Measurements from ENCODE around the gene MAPK1.
"Not testable (repeated sequence)": the region's sequence is repeated elsewhere in the genome, so short reads cannot be mapped to it uniquely, and the experiment has no call there.

The MAPK1 gene

GRCh38 chr22:21896951-21897513 lies 29.6 kb upstream of the MAPK1 start:
- DNase-seq (ENCODE audit: low read depth, low spot score), result no peak
- Histone ChIP-seq H3K4me3 (ENCODE audit: insufficient read length, low read depth) (no peak overlapping the region), H3K36me3 (ENCODE audit: insufficient read depth, insufficient read length, low read length) (no peaks in the 10 kb centered on the region), H3K27me3 (ENCODE audit: insufficient read depth, insufficient read length) (no peaks in the 10 kb centered on the region), H3K4me1 (ENCODE audit: insufficient read depth, insufficient read length) (no peaks in the 10 kb centered on the region), H3K9me3 (ENCODE audit: insufficient read depth, low read length) (no peaks in the 10 kb centered on the region), H3K9ac (ENCODE audit: insufficient read length, low read depth) (no peak overlapping the region)
- no peak for TF ChIP-seq YY1 (IDR thresholded peaks at IDR 0.05; ENCODE audit: insufficient read depth, insufficient read length)
- no peak for TF ChIP-seq ZNF274 (IDR thresholded peaks at IDR 0.05; ENCODE audit: low read depth, low read length)
- no peak for TF ChIP-seq SUZ12 (IDR thresholded peaks at IDR 0.05; ENCODE audit: extremely low read depth, insufficient read depth, insufficient read length)

- not testable (repeated sequence) for H3K4me1 ChIP-seq (ENCODE audit: insufficient read depth, insufficient read length); H3K9me3 ChIP-seq (ENCODE audit: insufficient read depth, low read length); DNase-seq (ENCODE audit: low read depth, low spot score); H3K4me3 ChIP-seq (ENCODE audit: insufficient read length, low read depth); H3K27me3 ChIP-seq (ENCODE audit: insufficient read depth, insufficient read length); H3K36me3 ChIP-seq (ENCODE audit: insufficient read depth, insufficient read length, low read length); H3K9ac ChIP-seq (ENCODE audit: insufficient read length, low read depth)
These were observed 28.8 kb upstream of the MAPK1 start for GRCh38 chr22:21896275-21896674.

- TF ChIP-seq YY1 (IDR thresholded peaks at IDR 0.05; ENCODE audit: insufficient read depth, insufficient read length) (no peak), SUZ12 (IDR thresholded peaks at IDR 0.05; ENCODE audit: extremely low read depth, insufficient read depth, insufficient read length) (no peak), ZNF274 (IDR thresholded peaks at IDR 0.05; ENCODE audit: low read depth, low read length) (no peak)
- H3K27me3 ChIP-seq (ENCODE audit: insufficient read depth, insufficient read length), result no peaks in the 10 kb centered on the region
- no peaks in the 10 kb centered on the region for H3K4me1 ChIP-seq (ENCODE audit: insufficient read depth, insufficient read length)
These were observed 27.4 kb upstream of the MAPK1 start for GRCh38 chr22:21894799-21895198.

DNA sequence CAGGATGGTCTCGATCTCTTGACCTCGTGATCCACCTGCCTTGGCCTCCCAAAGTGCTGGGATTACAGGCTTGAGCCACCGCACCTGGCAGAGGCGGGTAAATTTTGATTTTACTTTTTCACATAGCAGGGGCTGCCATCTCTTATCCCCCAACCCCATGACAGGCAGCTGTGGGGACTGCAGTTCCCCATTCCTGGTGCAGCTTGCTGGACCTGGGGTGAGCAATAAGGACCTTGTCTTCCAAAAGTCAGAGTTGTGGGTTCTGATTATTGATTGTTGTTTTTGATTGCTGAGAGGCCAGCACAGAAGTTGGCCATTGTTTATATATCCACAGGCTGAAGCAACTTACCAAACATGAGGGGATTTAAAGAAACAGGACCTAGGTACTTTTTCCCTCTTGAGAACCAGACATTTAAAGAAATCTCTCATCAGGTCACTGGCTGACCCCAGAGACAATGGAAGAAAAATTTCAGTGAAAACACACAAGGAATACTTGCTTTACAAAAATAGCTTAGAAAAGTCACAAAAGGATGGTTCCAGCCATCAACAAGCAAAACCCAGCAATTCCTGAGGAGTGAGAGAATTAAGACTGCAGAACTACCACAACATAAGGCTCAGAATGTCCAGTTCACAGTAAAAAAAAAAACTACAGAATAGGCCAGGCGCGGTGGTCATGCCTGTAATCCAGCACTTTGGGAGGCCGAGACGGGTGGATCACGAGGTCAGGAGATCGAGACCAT lies 22.0 kb upstream of the MAPK1 start:
- no peak for DNase-seq (ENCODE audit: low read depth, low spot score)
- no peak for TF ChIP-seq YY1 (IDR thresholded peaks at IDR 0.05; ENCODE audit: insufficient read depth, insufficient read length)
- no peak for TF ChIP-seq ZNF274 (IDR thresholded peaks at IDR 0.05; ENCODE audit: low read depth, low read length)
- no peak for TF ChIP-seq SUZ12 (IDR thresholded peaks at IDR 0.05; ENCODE audit: extremely low read depth, insufficient read depth, insufficient read length)

More at GRCh38 chr22:21894799-21895198, 27.4 kb upstream of the MAPK1 start:
- DNase-seq (ENCODE audit: low read depth, low spot score), result no peak
- Histone ChIP-seq H3K9ac (ENCODE audit: insufficient read length, low read depth) (no peak overlapping the region), H3K9me3 (ENCODE audit: insufficient read depth, low read length) (no peaks in the 10 kb centered on the region), H3K36me3 (ENCODE audit: insufficient read depth, insufficient read length, low read length) (no peaks in the 10 kb centered on the region), H3K4me3 (ENCODE audit: insufficient read length, low read depth) (no peak overlapping the region)

GRCh38 chr22:21887841-21888240 lies 20.4 kb upstream of the MAPK1 start:
- H3K4me1 ChIP-seq (ENCODE audit: insufficient read depth, insufficient read length), result no peaks in the 10 kb centered on the region
- H3K9me3 ChIP-seq (ENCODE audit: insufficient read depth, low read length), result no peaks in the 10 kb centered on the region
- TF ChIP-seq ZNF274 (IDR thresholded peaks at IDR 0.05; ENCODE audit: low read depth, low read length), result no peak
- TF ChIP-seq SUZ12 (IDR thresholded peaks at IDR 0.05; ENCODE audit: extremely low read depth, insufficient read depth, insufficient read length), result no peak
- TF ChIP-seq YY1 (IDR thresholded peaks at IDR 0.05; ENCODE audit: insufficient read depth, insufficient read length), result no peak
- no peak overlapping the region for H3K4me3 ChIP-seq (ENCODE audit: insufficient read length, low read depth)
- H3K9ac ChIP-seq (ENCODE audit: insufficient read length, low read depth), result no peak overlapping the region
- no peaks in the 10 kb centered on the region for H3K36me3 ChIP-seq (ENCODE audit: insufficient read depth, insufficient read length, low read length)
- no peaks in the 10 kb centered on the region for H3K27me3 ChIP-seq (ENCODE audit: insufficient read depth, insufficient read length)
- DNase-seq (ENCODE audit: low read depth, low spot score), result no peak

More for the DNA sequence above, 22.0 kb upstream of the MAPK1 start:
- no peaks in the 10 kb centered on the region for H3K4me1 ChIP-seq (ENCODE audit: insufficient read depth, insufficient read length)
- H3K4me3 ChIP-seq (ENCODE audit: insufficient read length, low read depth), result no peak overlapping the region
- H3K36me3 ChIP-seq (ENCODE audit: insufficient read depth, insufficient read length, low read length), result no peaks in the 10 kb centered on the region
- no peaks in the 10 kb centered on the region for H3K27me3 ChIP-seq (ENCODE audit: insufficient read depth, insufficient read length)
- no peak overlapping the region for H3K9ac ChIP-seq (ENCODE audit: insufficient read length, low read depth)
- no peaks in the 10 kb centered on the region for H3K9me3 ChIP-seq (ENCODE audit: insufficient read depth, low read length)

DNA sequence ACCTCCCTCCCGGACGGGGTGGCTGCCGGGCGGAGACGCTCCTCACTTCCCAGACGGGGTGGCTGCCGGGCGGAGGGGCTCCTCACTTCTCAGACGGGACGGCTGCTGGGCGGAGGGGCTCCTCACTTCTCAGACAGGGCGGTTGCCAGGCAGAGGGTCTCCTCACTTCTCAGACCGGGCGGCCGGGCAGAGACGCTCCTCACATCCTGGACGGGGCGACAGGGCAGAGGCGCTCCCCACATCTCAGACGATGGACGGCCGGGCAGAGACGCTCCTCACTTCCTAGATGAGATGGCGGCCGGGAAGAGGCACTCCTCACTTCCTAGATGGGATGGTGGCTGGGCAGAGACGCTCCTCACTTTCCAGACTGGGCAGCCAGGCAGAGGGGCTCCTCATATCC lies 16.5 kb upstream of the MAPK1 start:
- not testable (repeated sequence) for H3K27me3 ChIP-seq (ENCODE audit: insufficient read depth, insufficient read length); H3K9ac ChIP-seq (ENCODE audit: insufficient read length, low read depth); H3K4me1 ChIP-seq (ENCODE audit: insufficient read depth, insufficient read length); DNase-seq (ENCODE audit: low read depth, low spot score); H3K36me3 ChIP-seq (ENCODE audit: insufficient read depth, insufficient read length, low read length); H3K4me3 ChIP-seq (ENCODE audit: insufficient read length, low read depth); H3K9me3 ChIP-seq (ENCODE audit: insufficient read depth, low read length)

DNA sequence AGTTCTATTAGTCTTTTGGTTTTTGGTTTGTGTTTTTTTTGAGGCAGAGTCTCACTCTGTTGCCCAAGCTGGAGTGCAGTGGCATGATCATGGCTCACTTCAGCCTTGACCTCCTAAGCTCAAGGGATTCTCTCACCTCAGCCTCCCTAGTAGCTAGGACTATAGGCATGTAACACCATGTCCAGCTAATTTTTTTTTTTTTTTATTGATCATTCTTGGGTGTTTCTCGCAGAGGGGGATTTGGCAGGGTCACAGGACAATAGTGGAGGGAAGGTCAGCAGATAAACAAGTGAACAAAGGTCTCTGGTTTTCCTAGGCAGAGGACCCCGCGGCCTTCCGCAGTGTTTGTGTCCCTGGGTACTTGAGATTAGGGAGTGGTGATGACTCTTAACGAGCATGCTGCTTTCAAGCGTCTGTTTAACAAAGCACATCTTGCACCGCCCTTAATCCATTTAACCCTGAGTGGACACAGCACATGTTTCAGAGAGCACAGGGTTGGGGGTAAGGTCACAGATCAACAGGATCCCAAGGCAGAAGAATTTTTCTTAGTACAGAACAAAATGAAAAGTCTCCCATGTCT lies 15.4 kb upstream of the MAPK1 start:
- H3K9ac ChIP-seq (ENCODE audit: insufficient read length, low read depth); H3K4me3 ChIP-seq (ENCODE audit: insufficient read length, low read depth); H3K36me3 ChIP-seq (ENCODE audit: insufficient read depth, insufficient read length, low read length); DNase-seq (ENCODE audit: low read depth, low spot score); H3K9me3 ChIP-seq (ENCODE audit: insufficient read depth, low read length); H3K27me3 ChIP-seq (ENCODE audit: insufficient read depth, insufficient read length); H3K4me1 ChIP-seq (ENCODE audit: insufficient read depth, insufficient read length): not testable (repeated sequence)
